Spleen (tissue), 11 donors: ENCODE measurements around the gene MAP1LC3B. TPM values are rescaled to one million over a fixed set of nuclear protein-coding genes. Genes with fewer than 3 reads are reported as not detected.

Experiments used
- DNase-seq: peaks from one replicate; pipeline ENCODE4 v3.0.0-alpha.2; 2020
- H3K27ac ChIP-seq, 8 donors: fragments of 200-600 bp; sonication (generic) in 7 of 8; 1 replicate in 4 of 8; 2 replicates in 4 of 8; pipeline versions ENCODE4 v1.5.0 to v1.8.0; 2016 to 2021; ENCODE audit warnings: inconsistent platforms in 4 of 8, mild to moderate bottlenecking in 4 of 8, moderate library complexity in 1 of 8
- H3K27me3 ChIP-seq, 7 donors: fragments of 200-600 bp; sonication (generic) in 6 of 7; replicated peaks in 1 of 7; 1 replicate in 4 of 7; 2 replicates in 3 of 7; pipeline versions ENCODE4 v1.5.0 to v1.8.0; 2016 to 2021; ENCODE audit warnings: inconsistent platforms in 3 of 7, mild to moderate bottlenecking in 1 of 7
- H3K36me3 ChIP-seq, 6 donors: fragments of 200-600 bp; sonication (generic) in 5 of 6; 1 replicate in 4 of 6; 2 replicates in 2 of 6; pipeline versions ENCODE4 v1.5.0 to v1.8.0; 2016 to 2021; ENCODE audit warnings: inconsistent platforms in 2 of 6
- H3K4me1 ChIP-seq, 6 donors: fragments of 200-600 bp; sonication (generic) in 5 of 6; 1 replicate in 3 of 6; 2 replicates in 3 of 6; pipeline versions ENCODE4 v1.5.0 to v1.8.0; 2016 to 2021; ENCODE audit warnings: inconsistent platforms in 3 of 6
- H3K4me3 ChIP-seq, 8 donors: fragments of 200-600 bp; sonication (generic) in 7 of 8; 1 replicate in 4 of 8; 2 replicates in 4 of 8; pipeline versions ENCODE4 v1.5.0 to v1.8.0; 2016 to 2021; ENCODE audit warnings: inconsistent platforms in 4 of 8, mild to moderate bottlenecking in 4 of 8, moderate library complexity in 2 of 8
- H3K9me3 ChIP-seq, 8 donors: fragments of 200-600 bp; sonication (generic) in 7 of 8; 1 replicate in 4 of 8; 2 replicates in 4 of 8; pipeline versions ENCODE4 v1.5.0 to v1.8.0; 2016 to 2021; ENCODE audit warnings: inconsistent platforms in 4 of 8
- CTCF ChIP-seq, 11 experiments: fragments of 200-600 bp in 7 of 11; fragments of 450-650 bp in 4 of 11; sonication (generic) in 4 of 11; IDR thresholded peaks in 8 of 11; conservative IDR thresholded peaks in 3 of 11; 1 replicate in 7 of 11; 2 replicates in 4 of 11; pipeline versions ENCODE4 v1.4.0 to v1.8.0; 2016 to 2021; ENCODE audit warnings: antibody characterized with exemption in 11 of 11, inconsistent platforms in 4 of 11, mild to moderate bottlenecking in 1 of 11
- POLR2A ChIP-seq, 3 donors: fragments of 450-650 bp; IDR thresholded peaks; one replicate each; pipeline ENCODE4 v1.5.1; 2017; ENCODE audit warnings: antibody characterized with exemption in 3 of 3, mild to moderate bottlenecking in 1 of 3
- POLR2AphosphoS5 ChIP-seq, 3 donors: sonication (generic); formaldehyde crosslinking; IDR thresholded peaks; one replicate each; pipeline ENCODE4 v1.5.1; 2017; ENCODE audit warnings: antibody characterized with exemption in 3 of 3
- WGBS, 5 donors: extraction: QIAGEN DNeasy Blood & Tissue Kit in 3 of 5; methylation state at CpG; one replicate each; pipeline versions ENCODE4 v1.1.5 to v1.1.7; 2013 to 2018; 5-methylcytosine and 5-hydroxymethylcytosine counted together
- intact Hi-C: fragments of 100-400 bp; cut with DNase I; formaldehyde crosslinking; loops from one replicate; pipeline ENCODE4 v1.15.0; 2023; ENCODE audit warnings: low total_unique reads
- polyA plus RNA-seq, 3 donors: library from polyadenylated mRNA; stranded (reverse); fragments of 200-250 nt; gene quantifications; one replicate each; pipeline ENCODE4 v1.2.1, GENCODE V29; 2013
- total RNA-seq, 7 donors: library from RNA; depleted of rRNA in 3 of 7; stranded (reverse); fragments of >200 nt in 3 of 7; fragmentation: NEBNext Ultra II Directional in 4 of 7; extraction: Animal tissue kit (Norgen Biotek cat#: 25700) in 4 of 7; gene quantifications; one replicate each; pipeline versions ENCODE4 v1.1.0 to v1.2.1, GENCODE V29; 2016 to 2021
- donor health status: healthy with polysubstance abuse.
- donor health status: DM: no; HTN: no; CAD: no; lungs with moderate emphysema.
- donor health status: DM: no; HTN: no; CAD: no.
- donor health status: Bipolar disorder and iron deficiency.
- donor health status: healthy.
- donor health status: DM: no; HTN: no; CAD: no.
- donor health status: DM: yes; HTN: yes; CAD: no.

MAP1LC3B gene
- total and polyA plus RNA-seq, 10 donors = 32.3 to 71.4 (median 54.9) TPM

- DNase-seq = peak; percentile 57
- TF ChIP-seq POLR2A (IDR thresholded peaks at IDR 0.05) (no peak), POLR2AphosphoS5 (IDR thresholded peaks at IDR 0.05) (no peak), CTCF (IDR thresholded peaks at IDR 0.05 in 8 of 11, conservative IDR thresholded peaks at IDR 0.05 in 3 of 11) (no peak)
- 90 to 96% (median 93%) methylated on average over 15 of the region's 15 CpGs for WGBS, 5 donors
- H3K9me3 ChIP-seq = no peaks in the 10 kb centered on the region
- peaks cover 0 to 56% (median 5%) of the 10 kb centered on the region in 6 donors for H3K36me3 ChIP-seq
- no peaks in the 10 kb centered on the region for H3K27me3 ChIP-seq
- intact Hi-C loops = no loop called here
- H3K4me1 ChIP-seq = no peaks in the 10 kb centered on the region
- H3K27ac ChIP-seq = no peak overlapping the region
- H3K4me3 ChIP-seq = no peak overlapping the region
Observed at GRCh38 chr16:87352818-87353217, 39.3 kb upstream of the MAP1LC3B start.

DNA sequence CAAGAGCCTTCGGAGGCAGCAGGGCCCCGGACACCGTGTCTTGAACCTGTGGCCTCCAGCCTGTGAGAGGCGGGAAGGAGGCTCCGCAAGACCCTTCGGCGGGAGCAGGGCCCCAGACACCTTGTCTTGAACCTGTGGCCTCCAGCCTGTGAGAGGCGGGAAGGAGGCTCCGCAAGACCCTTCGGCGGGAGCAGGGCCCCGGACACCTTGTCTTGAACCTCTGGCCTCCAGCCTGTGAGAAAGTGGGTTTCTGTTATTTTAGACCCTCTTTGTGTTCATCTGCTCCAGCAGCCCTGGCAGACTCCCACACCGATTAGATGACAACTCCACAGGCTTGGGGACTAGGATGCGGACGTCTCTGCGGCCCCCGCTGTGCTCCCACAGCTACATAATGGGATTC is 38.5 kb upstream of the MAP1LC3B start:
- TF ChIP-seq POLR2A (IDR thresholded peaks at IDR 0.05) (no peak), CTCF (IDR thresholded peaks at IDR 0.05 in 8 of 11, conservative IDR thresholded peaks at IDR 0.05 in 3 of 11) (no peak), POLR2AphosphoS5 (IDR thresholded peaks at IDR 0.05) (no peak)
- H3K9me3 ChIP-seq = no peaks in the 10 kb centered on the region
- no peak overlapping the region for H3K4me3 ChIP-seq
- H3K36me3 ChIP-seq = peaks cover 0 to 61% (median 13%) of the 10 kb centered on the region in 6 donors
- no peaks in the 10 kb centered on the region for H3K4me1 ChIP-seq
- H3K27ac ChIP-seq = no peak overlapping the region
- intact Hi-C loops = no loop called here
- H3K27me3 ChIP-seq = no peaks in the 10 kb centered on the region
- WGBS, 5 donors = 93 to 97% (median 94%) methylated on average over 17 of the region's 17 CpGs
- DNase-seq = no peak

- 95 to 96% (median 95%) methylated on average over 8 of the region's 8 CpGs for WGBS, 5 donors
- Histone ChIP-seq H3K36me3 (peaks cover 0 to 81% (median 31%) of the 10 kb centered on the region in 6 donors), H3K4me3 (no peak overlapping the region), H3K9me3 (no peaks in the 10 kb centered on the region), H3K4me1 (no peaks in the 10 kb centered on the region), H3K27ac (no peak overlapping the region), H3K27me3 (no peaks in the 10 kb centered on the region)
- TF ChIP-seq POLR2A (IDR thresholded peaks at IDR 0.05) (no peak), CTCF (IDR thresholded peaks at IDR 0.05 in 8 of 11, conservative IDR thresholded peaks at IDR 0.05 in 3 of 11) (no peak), POLR2AphosphoS5 (IDR thresholded peaks at IDR 0.05) (no peak)
- DNase-seq = no peak
- intact Hi-C loops = no loop called here
Observed at GRCh38 chr16:87356491-87356853, 35.7 kb upstream of the MAP1LC3B start.

GRCh38 chr16:87358250-87358649 is 33.9 kb upstream of the MAP1LC3B start:
- Histone ChIP-seq H3K36me3 (peaks cover 0 to 86% (median 36%) of the 10 kb centered on the region in 6 donors), H3K9me3 (no peaks in the 10 kb centered on the region), H3K27me3 (no peaks in the 10 kb centered on the region), H3K4me3 (no peak overlapping the region), H3K4me1 (no peaks in the 10 kb centered on the region), H3K27ac (no peak overlapping the region)
- TF ChIP-seq POLR2A (IDR thresholded peaks at IDR 0.05) = no peak
- no peak for TF ChIP-seq CTCF (IDR thresholded peaks at IDR 0.05 in 8 of 11, conservative IDR thresholded peaks at IDR 0.05 in 3 of 11)
- DNase-seq = no peak
- 93 to 97% (median 95%) methylated on average over 17 of the region's 17 CpGs for WGBS, 5 donors
- intact Hi-C loops = no loop called here
